ENCODE measurements around the gene PKIB. TPM values are rescaled to one million over a fixed set of nuclear protein-coding genes. Genes with fewer than 3 reads are reported as not detected.
"Not testable (repeated sequence)": the region's sequence is repeated elsewhere in the genome, so short reads cannot be mapped to it uniquely, and the experiment has no call there.

Gene PKIB
- total RNA-seq, 1 donor from 2014 or later: 0.88 TPM

GRCh38 chr6:122712448-122713137 is 102.4 kb downstream of the PKIB start:
- ATAC-seq: no peak

GRCh38 chr6:122713138-122713537 is 102.9 kb downstream of the PKIB start:
- ATAC-seq: no peak

- no peak for ATAC-seq
Measured at GRCh38 chr6:122714059-122714458, 103.9 kb downstream of the PKIB start.

GRCh38 chr6:122715725-122716124 is 105.5 kb downstream of the PKIB start:
- ATAC-seq: no peak

- no peak for ATAC-seq
Measured at GRCh38 chr6:122717350-122717749, 107.1 kb downstream of the PKIB start.

GRCh38 chr6:122718616-122719015 is 108.4 kb downstream of the PKIB start:
- ATAC-seq: no peak

GRCh38 chr6:122719176-122719575 is 109.0 kb downstream of the PKIB start:
- ATAC-seq: no peak

- no peak for ATAC-seq
Measured at GRCh38 chr6:122722746-122723145, 112.5 kb downstream of the PKIB start.

GRCh38 chr6:122726649-122727048 is 116.4 kb downstream of the PKIB start:
- ATAC-seq: no peak

- no peak for ATAC-seq
Measured at GRCh38 chr6:122727244-122727643, 117.0 kb downstream of the PKIB start.

- ATAC-seq: no peak
Measured at GRCh38 chr6:122730334-122730733, 120.1 kb downstream of the PKIB start.

GRCh38 chr6:122730775-122731386 is 120.7 kb downstream of the PKIB start:
- peak; percentile 58 for ATAC-seq

GRCh38 chr6:122733259-122733658 is 123.1 kb downstream of the PKIB start:
- ATAC-seq: no peak

- no peak for ATAC-seq
Measured at GRCh38 chr6:122734529-122735395, 124.6 kb downstream of the PKIB start.

GRCh38 chr6:122735582-122735981 is 125.4 kb downstream of the PKIB start:
- peak; percentile 97 for ATAC-seq

- peak; percentile 92 for ATAC-seq
Measured at GRCh38 chr6:122736163-122736562, 126.0 kb downstream of the PKIB start.

GRCh38 chr6:122736616-122737015 is 126.4 kb downstream of the PKIB start:
- no peak for ATAC-seq

GRCh38 chr6:122740091-122740490 is 129.9 kb downstream of the PKIB start:
- no peak for ATAC-seq

- no peak for ATAC-seq
Measured at GRCh38 chr6:122740936-122741335, 130.7 kb downstream of the PKIB start.

- not testable (repeated sequence) for ATAC-seq
Measured at GRCh38 chr6:122744247-122744646, 134.0 kb downstream of the PKIB start.

- ATAC-seq: not testable (repeated sequence)
Measured at GRCh38 chr6:122744856-122745255, 134.7 kb downstream of the PKIB start.

GRCh38 chr6:122746688-122747087 is 136.5 kb downstream of the PKIB start:
- ATAC-seq: no peak

GRCh38 chr6:122747573-122747972 is 137.4 kb downstream of the PKIB start:
- ATAC-seq: no peak

Data from esophagus mucosa (tissue), 1 donor.